HepG2 (cell line): ENCODE results near the gene TOB1. TPM values are rescaled to one million over a fixed set of nuclear protein-coding genes. Genes with fewer than 3 reads are reported as not detected.
A peak's percentile ranks its signal among the peaks of the same experiment; 100 is the strongest.

Source experiments
- AKNA ChIP-seq: sonication (generic); formaldehyde crosslinking; IDR thresholded peaks from 2 replicates; pipeline ENCODE4 v1.4.0; 2020; ENCODE audit warnings: missing genetic modification reagents, borderline replicate concordance
- SMYD3 ChIP-seq: sonication (generic); formaldehyde crosslinking; IDR thresholded peaks from 2 replicates; pipeline ENCODE4 v1.8.1; 2023; ENCODE audit warnings: mild to moderate bottlenecking, missing genetic modification reagents
- SOX13 ChIP-seq, 3 experiments: fragments of 450-650 bp in 1 of 3; sonication (generic) in 1 of 3; formaldehyde crosslinking in 1 of 3; IDR thresholded peaks in 2 of 3; conservative IDR thresholded peaks in 1 of 3; 2 replicates each; pipeline versions ENCODE4 v1.5.0 to v1.6.1; 2016 to 2020; ENCODE audit warnings: antibody characterized with exemption in 1 of 3, mild to moderate bottlenecking in 1 of 3, missing compliant biosample characterization in 1 of 3, missing genetic modification reagents in 1 of 3, moderate library complexity in 1 of 3
- THAP9 ChIP-seq: sonication (generic); formaldehyde crosslinking; IDR thresholded peaks from 2 replicates; pipeline ENCODE4; 2020; ENCODE audit warnings: missing genetic modification reagents, mild to moderate bottlenecking, borderline replicate concordance
- ZBTB34 ChIP-seq: sonication (generic); formaldehyde crosslinking; IDR thresholded peaks from 2 replicates; pipeline ENCODE4 v1.8.0; 2022; ENCODE audit warnings: mild to moderate bottlenecking, missing genetic modification reagents
- ZNF232 ChIP-seq: sonication (generic); formaldehyde crosslinking; IDR thresholded peaks from 2 replicates; pipeline ENCODE4 v1.4.0; 2020; ENCODE audit warnings: missing genetic modification reagents, borderline replicate concordance
- ZNF281 ChIP-seq: sonication (generic); formaldehyde crosslinking; IDR thresholded peaks from 2 replicates; pipeline ENCODE4 v1.4.0; 2020; ENCODE audit warnings: missing genetic modification reagents, borderline replicate concordance
- ZNF569 ChIP-seq: sonication (generic); formaldehyde crosslinking; IDR thresholded peaks from 2 replicates; pipeline ENCODE4 v1.5.0; 2020; ENCODE audit warnings: mild to moderate bottlenecking, missing genetic modification reagents, moderate library complexity, borderline replicate concordance
- ZNF570 ChIP-seq: sonication (generic); formaldehyde crosslinking; IDR thresholded peaks from 2 replicates; pipeline ENCODE4 v1.4.0; 2020; ENCODE audit warnings: mild to moderate bottlenecking, missing genetic modification reagents, borderline replicate concordance
- polyA plus RNA-seq, 8 experiments: library from polyadenylated mRNA; depleted of rRNA in 3 of 8; stranded (reverse) in 7 of 8; unstranded in 1 of 8; fragments of >200 nt; fragmentation: Illumina TruSeq in 4 of 8; extraction: Trizol in 4 of 8; gene quantifications; 2 replicates each; pipeline versions ENCODE4 v1.2.1 to v1.2.3, GENCODE V29; 2011 to 2016; ENCODE audit warnings: low read depth in 4 of 8, missing spikeins in 1 of 8, mixed read lengths in 1 of 8; ENCODE audit not compliant: insufficient read depth in 1 of 8
- total RNA-seq, 5 experiments: library from RNA; depleted of rRNA; stranded (reverse); fragments of >200 nt; fragmentation: Illumina TruSeq; extraction: Trizol; gene quantifications; 2 replicates each; pipeline ENCODE4 v1.2.3, GENCODE V29; 2016; ENCODE audit warnings: low read depth in 1 of 5

The TOB1 gene
- total and polyA plus RNA-seq, 2 of the 13 experiments (the other 11 are each of a cell fraction or from before 2014, with no cell fraction given) = 21.9 to 57.7 TPM

- TF ChIP-seq AKNA (CRISPR knock-in tag) (peak; percentile 72; the same call in 1 of the 2 replicates), ZNF232 (peak; percentile 39; the same call in 1 of the 2 replicates), SOX13 (IDR thresholded peaks at IDR 0.05) (no peak), SOX13 (CRISPR knock-in tag; conservative IDR thresholded peaks at IDR 0.05 in 1 of 2, IDR thresholded peaks at IDR 0.05 in 1 of 2) (peak in 1 of 2 experiments; percentile 15; a peak in 1 of 4 replicates), ZNF569 (CRISPR knock-in tag) (0 out of 2 replicates have a peak, but pooled peaks have one; percentile 1), ZBTB34 (CRISPR knock-in tag) (peak; percentile 58; the same call in 1 of the 2 replicates), SMYD3 (CRISPR knock-in tag) (peak; percentile 72; the same call in 1 of the 2 replicates), ZNF570 (CRISPR knock-in tag) (no peak), ZNF281 (CRISPR knock-in tag) (peak; percentile 53; the same call in 1 of the 2 replicates), THAP9 (no peak)
Observed at GRCh38 chr17:50865060-50865867, 890 bp downstream of the TOB1 start (continued).
